Cerebellar nuclear complex (tissue), 1 donor: ENCODE measurements around the gene BRD1.

Experiments
- DNase-seq, 2 experiments: peaks; one replicate each; lab custom pipeline; 2025; lab: John Stamatoyannopoulos, UW

BRD1 gene

GRCh38 chr22:49728570-49729271 lies 99.0 kb downstream of the BRD1 start:
- DNase-seq: no peak

- DNase-seq: no peak
Observed at GRCh38 chr22:49727881-49728569, 99.6 kb downstream of the BRD1 start.

GRCh38 chr22:49727191-49727880 lies 100.3 kb downstream of the BRD1 start:
- DNase-seq: no peak

GRCh38 chr22:49726701-49727101 lies 101.0 kb downstream of the BRD1 start:
- DNase-seq: no peak

- no peak for DNase-seq
Observed at GRCh38 chr22:49726022-49726681, 101.5 kb downstream of the BRD1 start.

GRCh38 chr22:49725516-49725915 lies 102.2 kb downstream of the BRD1 start:
- no peak for DNase-seq

GRCh38 chr22:49724893-49725489 lies 102.7 kb downstream of the BRD1 start:
- DNase-seq: no peak

GRCh38 chr22:49724030-49724892 lies 103.4 kb downstream of the BRD1 start:
- no peak for DNase-seq

GRCh38 chr22:49723478-49724029 lies 104.1 kb downstream of the BRD1 start:
- DNase-seq: no peak
